Measurements from ENCODE around the gene IQCN. TPM values are rescaled to one million over a fixed set of nuclear protein-coding genes. Genes with fewer than 3 reads are reported as not detected.
A peak's percentile ranks its signal among the peaks of the same experiment; 100 is the strongest.

The IQCN gene
- total and polyA plus RNA-seq, 4 donors = 0.19 to 2.4 (median 0.53) TPM

- peak overlapping the region; percentile 65 to 75 for H3K9ac ChIP-seq (ENCODE audit: low read depth in 1 of 2, low read length in 2 of 2)
- H3K27ac ChIP-seq (ENCODE audit: low read depth in 1 of 2, low read length in 2 of 2) = peak overlapping the region; percentile 85
- peaks cover 3 to 9% (median 6%) of the 10 kb centered on the region in 4 donors for H3K4me1 ChIP-seq (ENCODE audit: control insufficient read depth in 4 of 4, insufficient read depth in 4 of 4, low read length in 3 of 4)
- H3K4me3 ChIP-seq (ENCODE audit: low read depth in 1 of 3, low read length in 3 of 3) = peak overlapping the region in 2 of 3 donors; percentile 35 to 57
- H3K36me3 ChIP-seq (ENCODE audit: control insufficient read depth in 4 of 4, insufficient read depth in 3 of 4, low read depth in 1 of 4, low read length in 3 of 4) = no peaks in the 10 kb centered on the region
- no peaks in the 10 kb centered on the region for H3K27me3 ChIP-seq (ENCODE audit: control insufficient read depth in 4 of 4, insufficient read depth in 4 of 4, low read length in 3 of 4)
- TF ChIP-seq FOXA2 (IDR thresholded peaks at IDR 0.05) (no peak), RXRA (IDR thresholded peaks at IDR 0.05) (peak; percentile 26 to 44), MAX (IDR thresholded peaks at IDR 0.05) (peak; percentile 13), RAD21 (IDR thresholded peaks at IDR 0.05) (peak in 1 of 2 donors; percentile 9), TAF1 (conservative IDR thresholded peaks at IDR 0.05) (peak; percentile 40), HNF4A (conservative IDR thresholded peaks at IDR 0.05) (peak in 1 of 2 donors; percentile 3), FOXA1 (IDR thresholded peaks at IDR 0.05) (no peak), EGR1 (IDR thresholded peaks at IDR 0.05; ENCODE audit: low read depth in 2 of 2) (no peak), JUND (IDR thresholded peaks at IDR 0.05) (no peak), ATF3 (IDR thresholded peaks at IDR 0.05) (no peak), NR2F2 (IDR thresholded peaks at IDR 0.05) (peak; percentile 19), SP1 (IDR thresholded peaks at IDR 0.05) (peak; percentile 64), CTCF (IDR thresholded peaks at IDR 0.05; ENCODE audit: low read depth, low read length, missing input control) (no peak)
- TF ChIP-seq, protein P1, sequence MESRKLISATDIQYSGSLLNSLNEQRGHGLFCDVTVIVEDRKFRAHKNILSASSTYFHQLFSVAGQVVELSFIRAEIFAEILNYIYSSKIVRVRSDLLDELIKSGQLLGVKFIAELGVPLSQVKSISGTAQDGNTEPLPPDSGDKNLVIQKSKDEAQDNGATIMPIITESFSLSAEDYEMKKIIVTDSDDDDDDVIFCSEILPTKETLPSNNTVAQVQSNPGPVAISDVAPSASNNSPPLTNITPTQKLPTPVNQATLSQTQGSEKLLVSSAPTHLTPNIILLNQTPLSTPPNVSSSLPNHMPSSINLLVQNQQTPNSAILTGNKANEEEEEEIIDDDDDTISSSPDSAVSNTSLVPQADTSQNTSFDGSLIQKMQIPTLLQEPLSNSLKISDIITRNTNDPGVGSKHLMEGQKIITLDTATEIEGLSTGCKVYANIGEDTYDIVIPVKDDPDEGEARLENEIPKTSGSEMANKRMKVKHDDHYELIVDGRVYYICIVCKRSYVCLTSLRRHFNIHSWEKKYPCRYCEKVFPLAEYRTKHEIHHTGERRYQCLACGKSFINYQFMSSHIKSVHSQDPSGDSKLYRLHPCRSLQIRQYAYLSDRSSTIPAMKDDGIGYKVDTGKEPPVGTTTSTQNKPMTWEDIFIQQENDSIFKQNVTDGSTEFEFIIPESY (IDR thresholded peaks at IDR 0.05) = no peak
- TF ChIP-seq, protein P2, sequence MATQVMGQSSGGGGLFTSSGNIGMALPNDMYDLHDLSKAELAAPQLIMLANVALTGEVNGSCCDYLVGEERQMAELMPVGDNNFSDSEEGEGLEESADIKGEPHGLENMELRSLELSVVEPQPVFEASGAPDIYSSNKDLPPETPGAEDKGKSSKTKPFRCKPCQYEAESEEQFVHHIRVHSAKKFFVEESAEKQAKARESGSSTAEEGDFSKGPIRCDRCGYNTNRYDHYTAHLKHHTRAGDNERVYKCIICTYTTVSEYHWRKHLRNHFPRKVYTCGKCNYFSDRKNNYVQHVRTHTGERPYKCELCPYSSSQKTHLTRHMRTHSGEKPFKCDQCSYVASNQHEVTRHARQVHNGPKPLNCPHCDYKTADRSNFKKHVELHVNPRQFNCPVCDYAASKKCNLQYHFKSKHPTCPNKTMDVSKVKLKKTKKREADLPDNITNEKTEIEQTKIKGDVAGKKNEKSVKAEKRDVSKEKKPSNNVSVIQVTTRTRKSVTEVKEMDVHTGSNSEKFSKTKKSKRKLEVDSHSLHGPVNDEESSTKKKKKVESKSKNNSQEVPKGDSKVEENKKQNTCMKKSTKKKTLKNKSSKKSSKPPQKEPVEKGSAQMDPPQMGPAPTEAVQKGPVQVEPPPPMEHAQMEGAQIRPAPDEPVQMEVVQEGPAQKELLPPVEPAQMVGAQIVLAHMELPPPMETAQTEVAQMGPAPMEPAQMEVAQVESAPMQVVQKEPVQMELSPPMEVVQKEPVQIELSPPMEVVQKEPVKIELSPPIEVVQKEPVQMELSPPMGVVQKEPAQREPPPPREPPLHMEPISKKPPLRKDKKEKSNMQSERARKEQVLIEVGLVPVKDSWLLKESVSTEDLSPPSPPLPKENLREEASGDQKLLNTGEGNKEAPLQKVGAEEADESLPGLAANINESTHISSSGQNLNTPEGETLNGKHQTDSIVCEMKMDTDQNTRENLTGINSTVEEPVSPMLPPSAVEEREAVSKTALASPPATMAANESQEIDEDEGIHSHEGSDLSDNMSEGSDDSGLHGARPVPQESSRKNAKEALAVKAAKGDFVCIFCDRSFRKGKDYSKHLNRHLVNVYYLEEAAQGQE (IDR thresholded peaks at IDR 0.05) = peak; percentile 10
- no peak for DNase-seq (ENCODE audit: low spot score)
- WGBS = 10% methylated on average over 31 of the region's 31 CpGs
- no peaks in the 10 kb centered on the region for H3K9me3 ChIP-seq (ENCODE audit: control insufficient read depth in 4 of 4, low read length in 3 of 4)
Observed at GRCh38 chr19:18292810-18293641, 18.8 kb upstream of the IQCN start.
